Prostate gland (tissue), 2 donors: ENCODE measurements around the gene STX11. TPM values are rescaled to one million over a fixed set of nuclear protein-coding genes. Genes with fewer than 3 reads are reported as not detected.
"Not testable (repeated sequence)": the region's sequence is repeated elsewhere in the genome, so short reads cannot be mapped to it uniquely, and the experiment has no call there.

ENCODE experiments used
- DNase-seq: peaks from one replicate; pipeline ENCODE4 v3.0.0-alpha.2; 2019; ENCODE audit warnings: low spot score
- H3K27ac ChIP-seq, 2 donors: fragments of 200-600 bp; sonication (generic); 2 replicates each; pipeline ENCODE4 v1.5.1; 2017 to 2019
- H3K27me3 ChIP-seq: fragments of 200-600 bp; sonication (generic); replicated peaks from 2 replicates; pipeline ENCODE4 v1.5.1; 2019; ENCODE audit not compliant: insufficient read depth
- H3K36me3 ChIP-seq, 2 donors: fragments of 200-600 bp; sonication (generic); 1 replicate in 1 of 2; 2 replicates in 1 of 2; pipeline versions ENCODE4 v1.5.1 to v1.8.1; 2017 to 2019
- H3K4me1 ChIP-seq: fragments of 200-600 bp; sonication (generic); replicated peaks from 2 replicates; pipeline ENCODE4 v1.5.1; 2019
- H3K4me3 ChIP-seq, 2 donors: fragments of 200-600 bp; sonication (generic); 2 replicates each; pipeline ENCODE4 v1.5.1; 2017 to 2019
- H3K9me3 ChIP-seq: fragments of 200-600 bp; sonication (generic); 2 replicates; pipeline ENCODE4 v1.5.1; 2017
- POLR2A ChIP-seq: fragments of 450-650 bp; IDR thresholded peaks from one replicate; pipeline ENCODE4 v1.6.1; 2016; ENCODE audit warnings: antibody characterized with exemption, mild to moderate bottlenecking
- POLR2AphosphoS5 ChIP-seq: sonication (generic); formaldehyde crosslinking; IDR thresholded peaks from one replicate; pipeline ENCODE4 v1.6.1; 2017; ENCODE audit warnings: antibody characterized with exemption
- WGBS: methylation state at CpG from one replicate; pipeline ENCODE4 v1.1.5; 2018; 5-methylcytosine and 5-hydroxymethylcytosine counted together
- intact Hi-C: fragments of 100-400 bp; cut with DNase I; formaldehyde crosslinking; loops from one replicate; pipeline ENCODE4 v1.14.2; 2022
- total RNA-seq, 2 donors: library from RNA; depleted of rRNA; stranded (reverse); fragments of >200 nt; gene quantifications; one replicate each; pipeline ENCODE4 v1.1.0, GENCODE V29; 2016
- TF ChIP-seq, protein P1 (sequence below), 4 experiments: fragments of 200-600 bp in 2 of 4; fragments of 450-650 bp in 2 of 4; sonication (generic) in 2 of 4; IDR thresholded peaks; 1 replicate in 3 of 4; 2 replicates in 1 of 4; pipeline ENCODE4 v1.5.1; 2016 to 2019; ENCODE audit warnings: antibody characterized with exemption in 4 of 4, mild to moderate bottlenecking in 2 of 4, moderate library complexity in 2 of 4

STX11 gene
- total RNA-seq, 2 donors from 2014 or later = 1.4 to 8.0 TPM

DNA sequence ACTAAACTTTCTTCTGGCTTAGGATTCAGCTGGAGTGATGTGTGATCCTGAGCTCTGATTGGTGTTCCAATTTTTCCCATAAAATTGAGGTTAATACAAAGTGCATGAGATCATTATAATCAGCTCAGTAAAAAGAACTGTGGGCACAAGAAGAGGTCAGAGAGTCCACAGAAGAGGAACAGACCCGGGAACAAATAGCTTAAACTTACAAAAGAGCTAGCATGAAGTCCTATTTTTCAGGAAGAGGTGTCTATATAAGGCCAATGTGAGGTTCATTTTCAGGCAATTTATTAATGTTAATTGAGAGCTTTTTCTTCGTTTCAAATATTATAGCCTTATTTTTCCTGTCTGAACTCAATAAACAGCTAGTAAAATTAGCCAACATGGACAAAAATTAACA is 26.9 kb upstream of the STX11 start:
- no peak overlapping the region for H3K27ac ChIP-seq
- no peaks in the 10 kb centered on the region for H3K9me3 ChIP-seq
- H3K27me3 ChIP-seq = no peaks in the 10 kb centered on the region
- H3K36me3 ChIP-seq = no peaks in the 10 kb centered on the region
- no peak for DNase-seq
- no peak overlapping the region for H3K4me3 ChIP-seq
- intact Hi-C loops = no loop called here
- no peaks in the 10 kb centered on the region for H3K4me1 ChIP-seq
- WGBS = 51% methylated on average over 2 of the region's 2 CpGs
- TF ChIP-seq POLR2A (no peak), POLR2AphosphoS5 (no peak)
- TF ChIP-seq, protein P1, sequence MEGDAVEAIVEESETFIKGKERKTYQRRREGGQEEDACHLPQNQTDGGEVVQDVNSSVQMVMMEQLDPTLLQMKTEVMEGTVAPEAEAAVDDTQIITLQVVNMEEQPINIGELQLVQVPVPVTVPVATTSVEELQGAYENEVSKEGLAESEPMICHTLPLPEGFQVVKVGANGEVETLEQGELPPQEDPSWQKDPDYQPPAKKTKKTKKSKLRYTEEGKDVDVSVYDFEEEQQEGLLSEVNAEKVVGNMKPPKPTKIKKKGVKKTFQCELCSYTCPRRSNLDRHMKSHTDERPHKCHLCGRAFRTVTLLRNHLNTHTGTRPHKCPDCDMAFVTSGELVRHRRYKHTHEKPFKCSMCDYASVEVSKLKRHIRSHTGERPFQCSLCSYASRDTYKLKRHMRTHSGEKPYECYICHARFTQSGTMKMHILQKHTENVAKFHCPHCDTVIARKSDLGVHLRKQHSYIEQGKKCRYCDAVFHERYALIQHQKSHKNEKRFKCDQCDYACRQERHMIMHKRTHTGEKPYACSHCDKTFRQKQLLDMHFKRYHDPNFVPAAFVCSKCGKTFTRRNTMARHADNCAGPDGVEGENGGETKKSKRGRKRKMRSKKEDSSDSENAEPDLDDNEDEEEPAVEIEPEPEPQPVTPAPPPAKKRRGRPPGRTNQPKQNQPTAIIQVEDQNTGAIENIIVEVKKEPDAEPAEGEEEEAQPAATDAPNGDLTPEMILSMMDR (IDR thresholded peaks at IDR 0.05) = no peak

DNA sequence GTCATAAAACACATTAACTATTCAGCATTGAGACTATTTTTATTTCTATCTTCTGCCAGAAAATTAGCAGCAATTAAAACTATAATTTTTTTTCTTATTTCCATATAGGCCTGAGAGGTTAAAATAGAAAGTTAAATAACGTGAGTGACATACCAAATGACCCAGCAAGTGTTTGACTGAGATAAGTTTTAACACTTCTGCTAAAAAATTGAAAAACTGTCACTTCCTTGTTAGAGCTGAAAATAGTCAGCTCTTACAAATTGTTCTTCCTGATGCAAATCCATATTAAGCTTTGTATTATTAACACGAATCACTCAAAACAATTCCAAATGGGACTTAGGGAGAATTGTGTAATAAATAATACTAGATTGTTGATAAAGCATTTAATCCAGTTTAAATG is 26.5 kb upstream of the STX11 start:
- no peak overlapping the region for H3K27ac ChIP-seq
- no peaks in the 10 kb centered on the region for H3K36me3 ChIP-seq
- H3K4me3 ChIP-seq = no peak overlapping the region
- H3K27me3 ChIP-seq = no peaks in the 10 kb centered on the region
- no peaks in the 10 kb centered on the region for H3K9me3 ChIP-seq
- no peak for TF ChIP-seq POLR2AphosphoS5
- TF ChIP-seq, protein P1 (IDR thresholded peaks at IDR 0.05) = no peak
- TF ChIP-seq POLR2A = no peak
- no peak for DNase-seq
- intact Hi-C loops = no loop called here
- 83% methylated on average over 2 of the region's 2 CpGs for WGBS
- H3K4me1 ChIP-seq = no peaks in the 10 kb centered on the region

DNA sequence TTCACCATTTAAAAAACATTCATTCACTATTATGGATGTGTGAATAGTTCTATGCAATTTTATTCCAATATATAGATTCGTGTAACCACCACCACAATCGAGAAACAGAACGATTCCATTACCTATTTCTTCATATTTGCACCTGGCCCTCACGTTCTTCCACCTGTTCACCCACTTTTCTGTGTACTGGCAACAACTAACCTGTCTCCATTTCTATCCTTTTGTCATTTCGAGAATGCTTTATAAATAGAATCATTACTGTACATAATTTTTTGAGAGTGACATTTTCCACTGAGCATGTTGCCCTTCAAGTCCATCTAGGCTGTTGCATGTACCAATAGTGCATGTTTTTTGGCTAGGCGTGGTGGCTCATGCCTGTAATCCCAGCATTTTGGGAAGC is 23.2 kb upstream of the STX11 start:
- intact Hi-C loops = no loop called here
- TF ChIP-seq, protein P1 (IDR thresholded peaks at IDR 0.05) = no peak
- TF ChIP-seq POLR2AphosphoS5 (no peak), POLR2A (no peak)
- no peaks in the 10 kb centered on the region for H3K36me3 ChIP-seq
- DNase-seq = no peak
- no peak overlapping the region for H3K27ac ChIP-seq
- H3K27me3 ChIP-seq = no peaks in the 10 kb centered on the region
- no peak overlapping the region for H3K4me3 ChIP-seq
- H3K9me3 ChIP-seq = no peaks in the 10 kb centered on the region
- 89% methylated on average over 6 of the region's 6 CpGs for WGBS
- H3K4me1 ChIP-seq = no peaks in the 10 kb centered on the region

DNA sequence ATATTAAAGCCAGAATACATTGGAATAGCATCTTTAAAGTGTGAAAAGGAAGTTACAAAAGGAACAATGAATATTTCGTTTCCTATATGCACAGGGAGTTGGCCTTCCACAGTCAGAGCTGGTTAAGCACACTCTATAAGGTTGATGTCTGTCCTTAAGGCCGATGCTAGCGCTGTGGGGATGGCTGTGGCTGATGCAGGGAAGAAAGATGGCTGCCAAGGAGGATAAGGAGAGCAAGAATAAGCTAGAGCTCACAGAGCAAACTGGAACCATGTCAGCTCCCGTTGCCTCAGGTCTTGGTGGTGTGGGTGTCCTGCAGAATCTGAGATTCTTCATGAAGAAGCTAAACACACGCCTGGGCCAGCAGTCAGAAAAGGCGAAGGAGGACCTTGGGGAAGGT is 20.8 kb upstream of the STX11 start:
- no peaks in the 10 kb centered on the region for H3K4me1 ChIP-seq
- H3K9me3 ChIP-seq = no peaks in the 10 kb centered on the region
- TF ChIP-seq POLR2A (no peak), POLR2AphosphoS5 (no peak)
- TF ChIP-seq, protein P1 (IDR thresholded peaks at IDR 0.05) = no peak
- H3K36me3 ChIP-seq = no peaks in the 10 kb centered on the region
- intact Hi-C loops = no loop called here
- DNase-seq = no peak
- no peak overlapping the region for H3K4me3 ChIP-seq
- H3K27ac ChIP-seq = no peak overlapping the region
- no peaks in the 10 kb centered on the region for H3K27me3 ChIP-seq
- 85% methylated on average over 6 of the region's 6 CpGs for WGBS

DNA sequence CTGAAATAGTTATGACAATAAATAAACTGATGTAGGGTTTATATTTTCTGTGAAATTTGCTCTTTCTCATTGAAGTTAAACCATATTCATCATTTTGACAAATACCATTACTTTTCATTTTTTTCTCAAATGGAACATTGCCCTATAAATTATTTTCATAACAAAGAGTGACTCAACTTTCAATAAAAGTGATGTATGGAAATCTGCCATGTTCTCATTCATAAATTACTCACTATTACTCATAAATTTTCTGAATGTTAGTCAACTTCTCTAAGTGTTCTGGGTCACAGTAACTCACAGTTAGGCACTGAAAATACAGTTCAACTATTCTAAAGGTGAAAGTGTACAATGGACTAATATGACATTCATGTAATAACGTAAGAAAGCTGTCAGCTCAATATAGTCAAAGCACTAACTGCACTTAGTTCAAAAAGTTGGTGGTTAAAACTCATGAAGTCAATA is 19.0 kb upstream of the STX11 start:
- WGBS = 61% methylated on average over 1 of the region's 1 CpG

GRCh38 chr6:144132167-144132690 is 18.1 kb upstream of the STX11 start:
- not testable (repeated sequence) for DNase-seq, H3K4me1 ChIP-seq, H3K9me3 ChIP-seq

More for the DNA sequence above, 19.0 kb upstream of the STX11 start:
- H3K9me3 ChIP-seq = no peaks in the 10 kb centered on the region
- H3K36me3 ChIP-seq = no peaks in the 10 kb centered on the region
- no peak overlapping the region for H3K27ac ChIP-seq
- intact Hi-C loops = no loop called here
- no peaks in the 10 kb centered on the region for H3K27me3 ChIP-seq
- TF ChIP-seq POLR2AphosphoS5 (no peak), POLR2A (no peak)
- TF ChIP-seq, protein P1 (IDR thresholded peaks at IDR 0.05) = no peak
- no peak overlapping the region for H3K4me3 ChIP-seq
- no peak for DNase-seq
- H3K4me1 ChIP-seq = no peaks in the 10 kb centered on the region

More at GRCh38 chr6:144132167-144132690, 18.1 kb upstream of the STX11 start:
- H3K27me3 ChIP-seq, H3K36me3 ChIP-seq, H3K4me3 ChIP-seq, H3K27ac ChIP-seq, intact Hi-C loops: not testable (repeated sequence)
